ENCODE results near the gene CTTNBP2NL. TPM values are rescaled to one million over a fixed set of nuclear protein-coding genes. Genes with fewer than 3 reads are reported as not detected.

CTTNBP2NL gene
- total and polyA plus RNA-seq, 10 of the 15 experiments (the other 5 are each of a cell fraction or from before 2014, with no cell fraction given), result 2.1 to 11.3 (median 5.6) TPM

GRCh38 chr1:112488141-112488540, 92.1 kb downstream of the CTTNBP2NL start:
- FAIRE-seq, result no peak
- RAD21 ChIA-PET (ENCODE audit: unreplicated experiment), result no interaction called here
- no peak overlapping the region for H3K9ac ChIP-seq (ENCODE audit: control insufficient read depth, insufficient read depth, low read length)
- no peak for DNase-seq (ENCODE audit: low read depth, low spot score)
- H3K27ac ChIP-seq (ENCODE audit: control insufficient read depth, insufficient read depth), result no peak overlapping the region
- in situ Hi-C loops (cut with MboI), result no loop called here
- no peak overlapping the region for H2AFZ ChIP-seq (ENCODE audit: control insufficient read depth, low read depth, low read length)
- CTCF ChIA-PET, result no interaction called here
- H3K9me3 ChIP-seq (replicated peaks; ENCODE audit: control insufficient read depth, insufficient read depth, low read length), result no peaks in the 10 kb centered on the region
- no peaks in the 10 kb centered on the region for H3K4me1 ChIP-seq (ENCODE audit: control insufficient read depth, insufficient read depth, low read length)
- WGBS (ENCODE audit: insufficient coverage, insufficient replicate concordance, low lambda C conversion rate, missing lambda C conversion rate), result 65% methylated on average over 5 of the region's 5 CpGs
- no peak for ATAC-seq
- SMC1A ChIA-PET (ENCODE audit: uncharacterized antibody, unreplicated experiment), result interaction anchor here (0.7 kb wide), 1 partner anchor 99 kb away, joined by 3 read pairs; no protein-coding TSS in a partner anchor
- no peaks in the 10 kb centered on the region for H4K20me1 ChIP-seq (ENCODE audit: control insufficient read depth, insufficient read depth)
- H3K4me2 ChIP-seq (ENCODE audit: control insufficient read depth, insufficient read depth), result no peak overlapping the region
- no peaks in the 10 kb centered on the region for H3K79me2 ChIP-seq (ENCODE audit: control insufficient read depth, insufficient read depth, low read length)
- POLR2A ChIA-PET, result no interaction called here
- BruUV-seq (replicated peaks), result no TSS peak
- H3K36me3 ChIP-seq (ENCODE audit: control insufficient read depth in 2 of 2, insufficient read depth in 2 of 2, low read length in 1 of 2), result no peaks in the 10 kb centered on the region
- no peak for TF ChIP-seq RAD51 (IDR thresholded peaks at IDR 0.05)
- no peak for TF ChIP-seq SUPT20H (IDR thresholded peaks at IDR 0.05; ENCODE audit: borderline replicate concordance, control insufficient read depth, low read depth, low read length)
- no peak for TF ChIP-seq HDAC2 (IDR thresholded peaks at IDR 0.05)
- no peak for TF ChIP-seq FOXM1 (IDR thresholded peaks at IDR 0.05; ENCODE audit: low read depth, low read length)
- TF ChIP-seq BCL11A (IDR thresholded peaks at IDR 0.05; ENCODE audit: low read depth, low read length), result no peak
- no peak for TF ChIP-seq TBL1XR1 (IDR thresholded peaks at IDR 0.05; ENCODE audit: low read depth, low read length)
- no peak for TF ChIP-seq USF2 (IDR thresholded peaks at IDR 0.05; ENCODE audit: borderline replicate concordance, low read depth, low read length)
- no peak for TF ChIP-seq CTCF (IDR thresholded peaks at IDR 0.05 in 2 of 3, conservative IDR thresholded peaks at IDR 0.05 in 1 of 3; ENCODE audit: control insufficient read depth in 2 of 3, extremely low read depth in 1 of 3, insufficient read depth in 1 of 3, low read depth in 3 of 3, low read length in 3 of 3)
- no peak for TF ChIP-seq SMARCA5 (IDR thresholded peaks at IDR 0.05)
- TF ChIP-seq TARDBP (IDR thresholded peaks at IDR 0.05; ENCODE audit: borderline replicate concordance), result no peak
- TF ChIP-seq CREB1 (IDR thresholded peaks at IDR 0.05; ENCODE audit: low read depth), result no peak
- TF ChIP-seq CHD2 (IDR thresholded peaks at IDR 0.05; ENCODE audit: borderline replicate concordance, low read depth, low read length), result no peak
- TF ChIP-seq TCF3 (IDR thresholded peaks at IDR 0.05; ENCODE audit: borderline replicate concordance, insufficient read depth, low read depth, low read length), result no peak
- no peak for TF ChIP-seq ZNF24 (IDR thresholded peaks at IDR 0.05)
- no peak for TF ChIP-seq SRF (IDR thresholded peaks at IDR 0.05; ENCODE audit: low read depth in 2 of 2, low read length in 2 of 2)
- no peak for TF ChIP-seq ETV6 (conservative IDR thresholded peaks at IDR 0.05 in 1 of 2, IDR thresholded peaks at IDR 0.05 in 1 of 2; ENCODE audit: borderline replicate concordance in 1 of 2, low read depth in 1 of 2)
- no peak for TF ChIP-seq POU2F2 (IDR thresholded peaks at IDR 0.05; ENCODE audit: borderline replicate concordance, low read depth, low read length)
- no peak for TF ChIP-seq ESRRA (IDR thresholded peaks at IDR 0.05; ENCODE audit: low read length)
- TF ChIP-seq PAX5 (IDR thresholded peaks at IDR 0.05; ENCODE audit: borderline replicate concordance, low read depth, low read length), result no peak
- no peak overlapping the region for H3K4me3 ChIP-seq
- intact Hi-C loops (cut with micrococcal nuclease; ENCODE audit: unreplicated experiment), result no loop called here
- no peaks in the 10 kb centered on the region for H3K27me3 ChIP-seq (replicated peaks in 1 of 2; ENCODE audit: control insufficient read depth in 2 of 2, insufficient read depth in 2 of 2, low read length in 1 of 2)
